ENCODE results near the gene RAD51B. TPM values are rescaled to one million over a fixed set of nuclear protein-coding genes. Genes with fewer than 3 reads are reported as not detected.

The RAD51B gene
- total and polyA plus RNA-seq, 9 of the 15 experiments (the other 6 are each of a cell fraction or from before 2014, with no cell fraction given): 8.5 to 17.3 (median 11.3) TPM

- TF ChIP-seq ZBTB2 (IDR thresholded peaks at IDR 0.05): no peak
Observed at GRCh38 chr14:67882986-67883555, 63.5 kb downstream of the RAD51B start (continued).

- in situ Hi-C loops (cut with MboI) (no loop called here), intact Hi-C loops (cut with micrococcal nuclease) (no loop called here)
- no peak overlapping the region for H3K27ac ChIP-seq (ENCODE audit: extremely low read depth, low read depth, low read length)
- no peaks in the 10 kb centered on the region for H3K9me1 ChIP-seq (ENCODE audit: control insufficient read depth, insufficient read depth, low read length)
- WGBS (ENCODE audit: insufficient coverage, low coverage, missing lambda C conversion rate): 8% methylated on average over 1 of the region's 1 CpG
- no peak overlapping the region for H3K4me3 ChIP-seq
- H4K20me1 ChIP-seq (replicated peaks; ENCODE audit: control insufficient read depth, insufficient read depth, low read length): no peaks in the 10 kb centered on the region
- FAIRE-seq: no peak
- ATAC-seq: no peak
- H3K4me2 ChIP-seq (ENCODE audit: insufficient read depth, low read length): no peak overlapping the region
- no peaks in the 10 kb centered on the region for H3K9me3 ChIP-seq (replicated peaks; ENCODE audit: control insufficient read depth, insufficient read depth, low read depth, low read length)
- H2AFZ ChIP-seq (ENCODE audit: low read depth, low read length): no peak overlapping the region
- BruUV-seq (replicated peaks): no TSS peak
- no peaks in the 10 kb centered on the region for H3K27me3 ChIP-seq (ENCODE audit: control insufficient read depth in 2 of 2, insufficient read depth in 2 of 2, low read length in 2 of 2)
- no peaks in the 10 kb centered on the region for H3K36me3 ChIP-seq (ENCODE audit: control insufficient read depth, insufficient read depth, low read length)
- CTCF ChIA-PET (ENCODE audit: low intra/inter-chr PET ratio): interaction anchor here (0.7 kb wide), 1 partner anchor 1224 kb away, joined by 3 read pairs; no protein-coding TSS in a partner anchor
- no peak overlapping the region for H3K9ac ChIP-seq (ENCODE audit: insufficient read depth in 1 of 2, low read depth in 2 of 2, low read length in 2 of 2)
- no peaks in the 10 kb centered on the region for H3K4me1 ChIP-seq (replicated peaks in 1 of 2; ENCODE audit: control insufficient read depth in 2 of 2, insufficient read depth in 2 of 2, low read length in 2 of 2)
- POLR2A ChIA-PET: no interaction called here
- DNase-seq (ENCODE audit: extremely low read depth in 1 of 4, low spot score in 3 of 4): no peak
- H3K79me2 ChIP-seq (ENCODE audit: control insufficient read depth, insufficient read depth, low read length): no peaks in the 10 kb centered on the region
- TF ChIP-seq, protein P1, sequence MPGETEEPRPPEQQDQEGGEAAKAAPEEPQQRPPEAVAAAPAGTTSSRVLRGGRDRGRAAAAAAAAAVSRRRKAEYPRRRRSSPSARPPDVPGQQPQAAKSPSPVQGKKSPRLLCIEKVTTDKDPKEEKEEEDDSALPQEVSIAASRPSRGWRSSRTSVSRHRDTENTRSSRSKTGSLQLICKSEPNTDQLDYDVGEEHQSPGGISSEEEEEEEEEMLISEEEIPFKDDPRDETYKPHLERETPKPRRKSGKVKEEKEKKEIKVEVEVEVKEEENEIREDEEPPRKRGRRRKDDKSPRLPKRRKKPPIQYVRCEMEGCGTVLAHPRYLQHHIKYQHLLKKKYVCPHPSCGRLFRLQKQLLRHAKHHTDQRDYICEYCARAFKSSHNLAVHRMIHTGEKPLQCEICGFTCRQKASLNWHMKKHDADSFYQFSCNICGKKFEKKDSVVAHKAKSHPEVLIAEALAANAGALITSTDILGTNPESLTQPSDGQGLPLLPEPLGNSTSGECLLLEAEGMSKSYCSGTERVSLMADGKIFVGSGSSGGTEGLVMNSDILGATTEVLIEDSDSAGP (CRISPR knock-in tag; IDR thresholded peaks at IDR 0.05): no peak
- TF ChIP-seq HDAC3 (IDR thresholded peaks at IDR 0.05; ENCODE audit: borderline replicate concordance, partially characterized antibody) (no peak), ARHGAP35 (IDR thresholded peaks at IDR 0.05; ENCODE audit: partially characterized antibody) (no peak), PCBP1 (IDR thresholded peaks at IDR 0.05; ENCODE audit: low read depth, low read length, poor library complexity, severe bottlenecking) (no peak), HMGXB4 (CRISPR knock-in tag; IDR thresholded peaks at IDR 0.05) (no peak), ETV5 (CRISPR knock-in tag; IDR thresholded peaks at IDR 0.05; ENCODE audit: low read depth) (no peak), LARP7 (IDR thresholded peaks at IDR 0.05) (no peak), NCOA6 (IDR thresholded peaks at IDR 0.05) (no peak), ZNF274 (IDR thresholded peaks at IDR 0.05; ENCODE audit: borderline replicate concordance, low read depth, low read length) (no peak)
- TF ChIP-seq, protein P2, sequence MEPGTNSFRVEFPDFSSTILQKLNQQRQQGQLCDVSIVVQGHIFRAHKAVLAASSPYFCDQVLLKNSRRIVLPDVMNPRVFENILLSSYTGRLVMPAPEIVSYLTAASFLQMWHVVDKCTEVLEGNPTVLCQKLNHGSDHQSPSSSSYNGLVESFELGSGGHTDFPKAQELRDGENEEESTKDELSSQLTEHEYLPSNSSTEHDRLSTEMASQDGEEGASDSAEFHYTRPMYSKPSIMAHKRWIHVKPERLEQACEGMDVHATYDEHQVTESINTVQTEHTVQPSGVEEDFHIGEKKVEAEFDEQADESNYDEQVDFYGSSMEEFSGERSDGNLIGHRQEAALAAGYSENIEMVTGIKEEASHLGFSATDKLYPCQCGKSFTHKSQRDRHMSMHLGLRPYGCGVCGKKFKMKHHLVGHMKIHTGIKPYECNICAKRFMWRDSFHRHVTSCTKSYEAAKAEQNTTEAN (CRISPR knock-in tag; IDR thresholded peaks at IDR 0.05): no peak
- TF ChIP-seq, protein P3, sequence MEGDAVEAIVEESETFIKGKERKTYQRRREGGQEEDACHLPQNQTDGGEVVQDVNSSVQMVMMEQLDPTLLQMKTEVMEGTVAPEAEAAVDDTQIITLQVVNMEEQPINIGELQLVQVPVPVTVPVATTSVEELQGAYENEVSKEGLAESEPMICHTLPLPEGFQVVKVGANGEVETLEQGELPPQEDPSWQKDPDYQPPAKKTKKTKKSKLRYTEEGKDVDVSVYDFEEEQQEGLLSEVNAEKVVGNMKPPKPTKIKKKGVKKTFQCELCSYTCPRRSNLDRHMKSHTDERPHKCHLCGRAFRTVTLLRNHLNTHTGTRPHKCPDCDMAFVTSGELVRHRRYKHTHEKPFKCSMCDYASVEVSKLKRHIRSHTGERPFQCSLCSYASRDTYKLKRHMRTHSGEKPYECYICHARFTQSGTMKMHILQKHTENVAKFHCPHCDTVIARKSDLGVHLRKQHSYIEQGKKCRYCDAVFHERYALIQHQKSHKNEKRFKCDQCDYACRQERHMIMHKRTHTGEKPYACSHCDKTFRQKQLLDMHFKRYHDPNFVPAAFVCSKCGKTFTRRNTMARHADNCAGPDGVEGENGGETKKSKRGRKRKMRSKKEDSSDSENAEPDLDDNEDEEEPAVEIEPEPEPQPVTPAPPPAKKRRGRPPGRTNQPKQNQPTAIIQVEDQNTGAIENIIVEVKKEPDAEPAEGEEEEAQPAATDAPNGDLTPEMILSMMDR (IDR thresholded peaks at IDR 0.05 in 2 of 3, conservative IDR thresholded peaks at IDR 0.05 in 1 of 3; ENCODE audit: insufficient read depth in 2 of 3, low read depth in 1 of 3, low read length in 3 of 3): peak in 1 of 3 experiments; percentile 24; a peak in 2 of 6 replicates
Observed at GRCh38 chr14:67883717-67884116, 64.1 kb downstream of the RAD51B start.

Measured in K562 (cell line).